Measurements from ENCODE around the gene COX14. TPM values are rescaled to one million over a fixed set of nuclear protein-coding genes. Genes with fewer than 3 reads are reported as not detected.

Gene COX14
- total RNA-seq, 6 experiments from 2014 or later, result 37.7 to 67.5 (median 50.6) TPM

GRCh38 chr12:50069069-50069468 is 43.0 kb upstream of the COX14 start:
- 87% methylated on average over 5 of the region's 5 CpGs for WGBS (ENCODE audit: insufficient coverage, low coverage, low lambda C conversion rate, missing lambda C conversion rate)
- intact Hi-C loops (cut with DNase I), result loop anchor here in 1 of 2 donors (10.0 kb wide), 1 partner anchor 194 kb away; no protein-coding TSS in a partner anchor
- DNase-seq, result peak in 1 of 3 donors; percentile 13

DNA sequence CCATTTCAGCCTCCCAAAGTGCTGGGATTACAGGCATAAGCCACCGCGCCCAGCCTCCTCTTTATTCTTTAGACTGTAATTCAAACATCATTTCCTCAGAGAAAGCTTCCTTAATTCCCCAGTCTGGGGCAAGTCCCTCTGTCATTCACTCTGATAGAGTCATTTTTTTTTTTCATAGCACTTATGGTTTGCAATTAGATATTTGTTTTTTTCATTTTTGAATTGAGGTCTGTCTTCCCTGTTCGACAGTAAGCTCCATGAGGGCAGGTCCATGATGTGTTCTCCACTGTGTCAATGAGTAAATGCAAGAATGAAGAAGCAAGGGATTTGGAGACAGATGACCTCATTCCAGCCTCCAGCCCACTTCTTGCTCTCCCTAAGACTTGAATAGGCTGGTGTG is 42.5 kb upstream of the COX14 start:
- intact Hi-C loops (cut with DNase I), result loop anchor here in 1 of 2 donors (10.0 kb wide), 1 partner anchor 195 kb away; no protein-coding TSS in a partner anchor
- 83% methylated on average over 3 of the region's 3 CpGs for WGBS (ENCODE audit: insufficient coverage, low coverage, low lambda C conversion rate, missing lambda C conversion rate)
- H3K4me3 ChIP-seq, result no peak overlapping the region
- TF ChIP-seq, protein P1, sequence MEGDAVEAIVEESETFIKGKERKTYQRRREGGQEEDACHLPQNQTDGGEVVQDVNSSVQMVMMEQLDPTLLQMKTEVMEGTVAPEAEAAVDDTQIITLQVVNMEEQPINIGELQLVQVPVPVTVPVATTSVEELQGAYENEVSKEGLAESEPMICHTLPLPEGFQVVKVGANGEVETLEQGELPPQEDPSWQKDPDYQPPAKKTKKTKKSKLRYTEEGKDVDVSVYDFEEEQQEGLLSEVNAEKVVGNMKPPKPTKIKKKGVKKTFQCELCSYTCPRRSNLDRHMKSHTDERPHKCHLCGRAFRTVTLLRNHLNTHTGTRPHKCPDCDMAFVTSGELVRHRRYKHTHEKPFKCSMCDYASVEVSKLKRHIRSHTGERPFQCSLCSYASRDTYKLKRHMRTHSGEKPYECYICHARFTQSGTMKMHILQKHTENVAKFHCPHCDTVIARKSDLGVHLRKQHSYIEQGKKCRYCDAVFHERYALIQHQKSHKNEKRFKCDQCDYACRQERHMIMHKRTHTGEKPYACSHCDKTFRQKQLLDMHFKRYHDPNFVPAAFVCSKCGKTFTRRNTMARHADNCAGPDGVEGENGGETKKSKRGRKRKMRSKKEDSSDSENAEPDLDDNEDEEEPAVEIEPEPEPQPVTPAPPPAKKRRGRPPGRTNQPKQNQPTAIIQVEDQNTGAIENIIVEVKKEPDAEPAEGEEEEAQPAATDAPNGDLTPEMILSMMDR (IDR thresholded peaks at IDR 0.05), result no peak
- TF ChIP-seq POLR2A (IDR thresholded peaks at IDR 0.05), result no peak
- no peak overlapping the region for H3K27ac ChIP-seq
- H3K27me3 ChIP-seq, result no peaks in the 10 kb centered on the region
- ATAC-seq, result no peak
- no peaks in the 10 kb centered on the region for H3K9me3 ChIP-seq
- no peaks in the 10 kb centered on the region for H3K36me3 ChIP-seq
- no peaks in the 10 kb centered on the region for H3K4me1 ChIP-seq
- DNase-seq, result no peak

More at GRCh38 chr12:50069069-50069468, 43.0 kb upstream of the COX14 start:
- H3K27me3 ChIP-seq, result no peaks in the 10 kb centered on the region
- ATAC-seq, result no peak
- H3K4me3 ChIP-seq, result no peak overlapping the region
- no peaks in the 10 kb centered on the region for H3K36me3 ChIP-seq
- H3K27ac ChIP-seq, result no peak overlapping the region
- TF ChIP-seq POLR2A (IDR thresholded peaks at IDR 0.05), result no peak
- TF ChIP-seq, protein P1 (IDR thresholded peaks at IDR 0.05), result no peak
- H3K9me3 ChIP-seq, result no peaks in the 10 kb centered on the region
- H3K4me1 ChIP-seq, result no peaks in the 10 kb centered on the region

- Histone ChIP-seq H3K27ac (no peak overlapping the region), H3K4me1 (peaks cover 0 to 2% (median 0%) of the 10 kb centered on the region in 4 donors), H3K4me3 (no peak overlapping the region), H3K27me3 (no peaks in the 10 kb centered on the region), H3K9me3 (no peaks in the 10 kb centered on the region), H3K36me3 (no peaks in the 10 kb centered on the region)
- intact Hi-C loops (cut with DNase I), result loop anchor here (5.0 to 10.0 kb wide), 3 partner anchors 98 to 104 kb away; partner anchors contain the start of gene AQP6 (in 1 of the 2)
- ATAC-seq (peak; percentile 72 to 78 (median 74)), DNase-seq (peak; percentile 70 to 81 (median 74))
- TF ChIP-seq, protein P1 (IDR thresholded peaks at IDR 0.05), result peak in 3 of 4 donors; percentile 86 to 96 (median 94)
- no peak for TF ChIP-seq POLR2A (IDR thresholded peaks at IDR 0.05)
- 12% methylated on average over 5 of the region's 9 CpGs for WGBS (ENCODE audit: insufficient coverage, low coverage, low lambda C conversion rate, missing lambda C conversion rate)
Observed at GRCh38 chr12:50070314-50071060, 41.5 kb upstream of the COX14 start.

DNA sequence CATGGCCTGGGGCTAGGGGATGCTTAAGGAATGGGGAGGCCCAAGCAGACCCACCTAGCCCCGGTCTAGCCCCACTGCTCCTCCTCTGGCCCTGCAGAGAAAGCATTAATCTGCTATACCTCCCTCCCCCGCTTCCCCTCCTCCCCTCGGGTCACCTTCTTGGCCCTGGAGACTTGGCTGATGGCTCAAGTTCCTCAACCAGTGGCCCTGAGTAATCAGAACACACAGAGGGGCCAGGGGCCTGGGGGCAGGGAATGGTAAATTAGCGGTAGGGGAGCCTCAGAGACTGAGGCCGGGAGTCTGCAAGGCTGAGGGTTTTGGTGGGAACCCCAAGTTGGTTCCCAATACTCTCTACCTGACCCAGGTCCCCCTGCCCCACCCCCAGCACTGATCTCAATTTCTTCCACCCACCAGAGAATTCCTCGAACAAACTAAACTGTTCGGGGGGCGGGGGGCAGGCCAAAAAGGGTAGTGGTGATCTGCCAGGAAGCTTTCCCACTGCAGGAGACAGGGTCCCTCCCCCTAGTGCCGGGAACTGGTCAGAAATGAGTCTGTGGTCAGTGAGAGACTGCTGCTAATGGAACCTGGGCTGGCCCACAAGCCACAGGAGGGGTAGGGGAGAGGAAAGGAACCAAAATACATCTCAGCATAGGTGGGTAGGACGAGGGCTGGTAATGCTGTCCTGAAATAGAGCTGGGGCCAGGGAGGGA is 39.7 kb upstream of the COX14 start:
- Histone ChIP-seq H3K36me3 (no peaks in the 10 kb centered on the region), H3K4me3 (no peak overlapping the region), H3K27me3 (no peaks in the 10 kb centered on the region), H3K4me1 (peaks cover 0 to 7% (median 0%) of the 10 kb centered on the region in 4 donors), H3K9me3 (no peaks in the 10 kb centered on the region), H3K27ac (no peak overlapping the region)
- TF ChIP-seq, protein P1 (IDR thresholded peaks at IDR 0.05), result no peak
- no peak for TF ChIP-seq POLR2A (IDR thresholded peaks at IDR 0.05)
- ATAC-seq (no peak), DNase-seq (peak in 1 of 3 donors; percentile 27)
- WGBS (ENCODE audit: insufficient coverage, low coverage, low lambda C conversion rate, missing lambda C conversion rate), result 46% methylated on average over 4 of the region's 10 CpGs
- intact Hi-C loops (cut with DNase I), result loop anchor here (5.0 to 10.0 kb wide), 3 partner anchors 100 to 105 kb away; partner anchors contain the start of gene AQP6 (in 1 of the 2)

All from right lobe of liver (tissue), 6 donors.